Heart right ventricle (tissue), 16 donors: ENCODE measurements around the gene CARMIL1. TPM values are rescaled to one million over a fixed set of nuclear protein-coding genes. Genes with fewer than 3 reads are reported as not detected.
A peak's percentile ranks its signal among the peaks of the same experiment; 100 is the strongest.

Experiments
- ATAC-seq, 8 donors: fragments of 200-7000 bp; cut with Tn5 transposase; one replicate each; pipeline ENCODE4 v1.9.1; 2020; ENCODE audit warnings: mild to moderate bottlenecking in 8 of 8, moderate library complexity in 8 of 8, moderate number of reproducible peaks in 1 of 8
- DNase-seq, 2 donors: peaks; one replicate each; pipeline ENCODE4 v3.0.0-alpha.2; 2020
- H3K27ac ChIP-seq, 10 donors: fragments of 200-600 bp; sonication (generic) in 2 of 10; one replicate each; pipeline versions ENCODE4 v1.5.0 to v1.8.0; 2020 to 2022; ENCODE audit warnings: mild to moderate bottlenecking in 3 of 10
- H3K27me3 ChIP-seq, 7 donors: fragments of 200-600 bp; one replicate each; pipeline ENCODE4 v1.8.0; 2021 to 2022; ENCODE audit warnings: mild to moderate bottlenecking in 2 of 7
- H3K36me3 ChIP-seq, 9 donors: fragments of 200-600 bp; sonication (generic) in 1 of 9; one replicate each; pipeline versions ENCODE4 v1.5.0 to v1.8.0; 2020 to 2022; ENCODE audit warnings: mild to moderate bottlenecking in 2 of 9
- H3K4me1 ChIP-seq, 9 donors: fragments of 200-600 bp; sonication (generic) in 1 of 9; one replicate each; pipeline versions ENCODE4 v1.5.0 to v1.8.0; 2020 to 2022; ENCODE audit warnings: mild to moderate bottlenecking in 4 of 9
- H3K4me3 ChIP-seq, 10 donors: fragments of 200-600 bp; sonication (generic) in 2 of 10; one replicate each; pipeline versions ENCODE4 v1.5.0 to v1.8.0; 2020 to 2022; ENCODE audit warnings: mild to moderate bottlenecking in 7 of 10, moderate library complexity in 2 of 10
- H3K9me3 ChIP-seq, 11 donors: fragments of 200-600 bp in 10 of 11; sonication (generic) in 2 of 11; one replicate each; pipeline versions ENCODE4 v1.5.0 to v1.8.0; 2013 to 2022; ENCODE audit warnings: mild to moderate bottlenecking in 2 of 11, control low read depth in 1 of 11, moderate library complexity in 1 of 11
- WGBS, 2 donors: extraction: QIAGEN DNeasy Blood & Tissue Kit; methylation state at CpG; one replicate each; pipeline ENCODE4 v1.1.7; 2013; ENCODE audit warnings: inconsistent platforms in 1 of 2; 5-methylcytosine and 5-hydroxymethylcytosine counted together
- intact Hi-C, 10 donors: fragments of 100-400 bp; cut with DNase I; formaldehyde crosslinking; loops; one replicate each; pipeline versions ENCODE4 v1.11.1 to v1.14.2; 2022
- polyA plus RNA-seq, 2 donors: library from polyadenylated mRNA; stranded (reverse); fragments of 200-250 nt; gene quantifications; one replicate each; pipeline ENCODE4 v1.2.3, GENCODE V29; 2013
- total RNA-seq, 10 donors: library from RNA; stranded (reverse); fragmentation: NEBNext Ultra II Directional in 3 of 10; extraction: Animal tissue kit (Norgen Biotek cat#: 25700) in 3 of 10; gene quantifications; one replicate each; pipeline versions ENCODE4 v1.2.1 to v1.2.4, GENCODE V29; 2021 to 2023
- TF ChIP-seq, protein P1 (sequence below), 9 donors: fragments of 200-600 bp; sonication (generic) in 2 of 9; IDR thresholded peaks; one replicate each; pipeline versions ENCODE4 v1.5.0 to v1.8.0; 2021 to 2022; ENCODE audit warnings: antibody characterized with exemption in 9 of 9, mild to moderate bottlenecking in 5 of 9, moderate library complexity in 1 of 9
- donor health status: Arrhythmogenic right ventricular cardiomyopathy.
- donor health status: ischemic (EF 13 %, LVEDD 7.1; RV severe dilation, severe dysfunction).
- donor health status: healthy with polysubstance abuse.
- donor health status: DM: no; HTN: yes; CAD: no.
- donor health status: DM: no; HTN: no; CAD: no.
- donor health status: ischemic (EF 25% LVEDD 6.9; RV normal size, moderate dysfunction).
- donor health status: ischemic (EF 25% LVEDD 5.7; RV mildly dilated, moderate dysfunction).
- donor health status: healthy.
- donor health status: DM: yes; HTN: yes; CAD: no.
- donor health status: Ischemic cardiomyopathy.
- donor health status: ischemic (EF 35%, LVEDD 5.7; RV mildly dilated, moderate dysfunction).
- donor health status: nonischemic (EF 11% LVEDD 7.7; RV severe dilation, severe dysfunction).
- donor health status: DM: yes; HTN: yes; CAD: no.
- donor health status: PGD.
- donor health status: ischemic (EF 29% LVEDD 5.4; RV normal size, mild dysfunction).
- donor health status: nonischemic (EF 23%, LVEDD 6.1; RV moderate dilation, normal function).

Gene CARMIL1
- total and polyA plus RNA-seq, 12 donors: 1.2 to 10.3 (median 4.1) TPM

DNA sequence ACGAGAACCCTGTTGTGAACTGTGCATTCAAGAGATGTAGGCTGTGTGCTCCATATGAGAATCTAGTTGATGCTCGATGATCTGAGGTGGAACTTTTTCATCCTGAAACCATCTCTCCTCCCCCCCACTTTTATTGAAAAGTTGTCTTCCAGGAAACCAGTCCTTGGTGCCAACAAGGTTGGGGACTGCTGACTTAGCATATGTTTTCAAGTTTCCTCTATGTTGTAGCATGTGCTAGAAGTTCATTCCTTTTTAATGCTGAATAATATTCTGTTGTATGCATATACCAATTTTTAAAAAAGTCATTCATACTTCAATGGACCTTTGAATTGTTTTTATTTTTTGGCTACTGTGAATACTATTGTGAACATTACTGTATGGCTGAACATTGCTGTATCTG, 27.2 kb downstream of the CARMIL1 start:
- no peak for DNase-seq
- H3K27me3 ChIP-seq: no peaks in the 10 kb centered on the region
- no peak overlapping the region for H3K27ac ChIP-seq
- intact Hi-C loops: no loop called here
- H3K4me1 ChIP-seq: peaks cover 3 to 48% (median 12%) of the 10 kb centered on the region in 9 donors
- ATAC-seq: no peak
- H3K4me3 ChIP-seq: no peak overlapping the region
- no peaks in the 10 kb centered on the region for H3K36me3 ChIP-seq
- TF ChIP-seq, protein P1, sequence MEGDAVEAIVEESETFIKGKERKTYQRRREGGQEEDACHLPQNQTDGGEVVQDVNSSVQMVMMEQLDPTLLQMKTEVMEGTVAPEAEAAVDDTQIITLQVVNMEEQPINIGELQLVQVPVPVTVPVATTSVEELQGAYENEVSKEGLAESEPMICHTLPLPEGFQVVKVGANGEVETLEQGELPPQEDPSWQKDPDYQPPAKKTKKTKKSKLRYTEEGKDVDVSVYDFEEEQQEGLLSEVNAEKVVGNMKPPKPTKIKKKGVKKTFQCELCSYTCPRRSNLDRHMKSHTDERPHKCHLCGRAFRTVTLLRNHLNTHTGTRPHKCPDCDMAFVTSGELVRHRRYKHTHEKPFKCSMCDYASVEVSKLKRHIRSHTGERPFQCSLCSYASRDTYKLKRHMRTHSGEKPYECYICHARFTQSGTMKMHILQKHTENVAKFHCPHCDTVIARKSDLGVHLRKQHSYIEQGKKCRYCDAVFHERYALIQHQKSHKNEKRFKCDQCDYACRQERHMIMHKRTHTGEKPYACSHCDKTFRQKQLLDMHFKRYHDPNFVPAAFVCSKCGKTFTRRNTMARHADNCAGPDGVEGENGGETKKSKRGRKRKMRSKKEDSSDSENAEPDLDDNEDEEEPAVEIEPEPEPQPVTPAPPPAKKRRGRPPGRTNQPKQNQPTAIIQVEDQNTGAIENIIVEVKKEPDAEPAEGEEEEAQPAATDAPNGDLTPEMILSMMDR (IDR thresholded peaks at IDR 0.05): no peak
- WGBS, 2 donors: 93% methylated on average over 2 of the region's 2 CpGs
- no peaks in the 10 kb centered on the region for H3K9me3 ChIP-seq

DNA sequence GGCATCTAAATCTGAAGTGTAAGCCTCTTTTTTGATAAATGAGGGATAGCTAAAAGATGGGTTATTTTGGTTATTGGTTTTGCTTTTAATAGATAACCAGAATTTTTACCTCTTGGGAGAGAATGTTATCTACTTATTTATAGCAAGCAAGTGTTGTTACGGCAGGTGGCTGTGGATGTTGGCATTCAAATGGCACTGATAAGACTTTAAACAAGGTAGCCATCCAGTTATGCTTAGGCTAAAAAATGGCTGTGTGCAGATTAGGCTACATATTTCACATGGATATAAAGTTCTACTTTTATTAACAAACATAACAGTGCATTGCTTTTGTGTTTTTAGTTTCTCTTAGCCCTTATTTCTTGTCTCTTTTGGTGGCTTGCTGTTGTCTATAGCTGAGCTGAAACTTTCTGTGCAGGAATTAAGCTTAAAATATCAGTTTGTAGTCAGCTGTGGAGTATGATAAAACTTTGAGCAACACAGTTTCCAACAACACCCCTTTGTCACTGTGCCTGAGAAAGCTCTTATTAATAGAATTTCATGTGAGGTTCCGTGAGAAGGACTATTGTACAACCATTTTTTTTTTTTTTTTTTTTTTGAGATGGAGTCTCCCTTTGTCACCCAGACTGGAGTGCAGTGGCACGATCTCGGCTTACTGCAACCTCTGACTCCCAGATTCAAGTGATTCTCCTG, 28.8 kb downstream of the CARMIL1 start:
- intact Hi-C loops: no loop called here
- Histone ChIP-seq H3K27me3 (no peaks in the 10 kb centered on the region), H3K9me3 (no peaks in the 10 kb centered on the region), H3K27ac (peak overlapping the region in 1 of 10 donors; percentile 33), H3K36me3 (no peaks in the 10 kb centered on the region), H3K4me1 (peaks cover 0 to 43% (median 14%) of the 10 kb centered on the region in 9 donors), H3K4me3 (no peak overlapping the region)
- TF ChIP-seq, protein P1 (IDR thresholded peaks at IDR 0.05): no peak
- ATAC-seq (peak in 3 of 8 donors; percentile 17 to 46 (median 45)), DNase-seq (no peak)
- 51 to 62% methylated on average over 4 of the region's 4 CpGs for WGBS, 2 donors

DNA sequence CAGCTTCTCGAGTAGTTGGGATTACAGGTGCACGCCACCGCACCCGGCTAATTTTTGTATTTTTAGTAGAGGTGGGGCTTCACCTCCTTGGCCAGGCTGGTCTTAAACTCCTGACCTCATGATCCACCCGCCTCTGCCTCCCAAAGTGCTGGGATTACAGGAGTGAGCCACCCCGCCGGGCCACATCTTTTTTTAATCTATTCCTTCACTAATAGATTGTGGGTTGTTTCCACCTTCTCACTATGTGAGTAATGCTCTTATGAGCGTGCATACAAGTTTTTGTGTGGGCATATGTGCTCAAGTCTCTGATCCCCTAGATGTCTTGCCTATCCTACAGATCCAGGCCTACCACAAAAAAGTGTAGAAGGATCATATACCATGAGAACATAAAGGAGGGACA, 30.7 kb downstream of the CARMIL1 start:
- intact Hi-C loops: no loop called here
- Histone ChIP-seq H3K36me3 (no peaks in the 10 kb centered on the region), H3K4me3 (no peak overlapping the region), H3K9me3 (no peaks in the 10 kb centered on the region), H3K27me3 (no peaks in the 10 kb centered on the region), H3K27ac (no peak overlapping the region), H3K4me1 (peaks cover 0 to 45% (median 15%) of the 10 kb centered on the region in 9 donors)
- DNase-seq (no peak), ATAC-seq (no peak)
- 83 to 85% methylated on average over 8 of the region's 8 CpGs for WGBS, 2 donors
- TF ChIP-seq, protein P1 (IDR thresholded peaks at IDR 0.05): no peak

GRCh38 chr6:25311331-25311840, 32.2 kb downstream of the CARMIL1 start:
- Histone ChIP-seq H3K4me1 (peaks cover 0 to 44% (median 20%) of the 10 kb centered on the region in 9 donors), H3K27ac (peak overlapping the region in 6 of 10 donors; percentile 22 to 56 (median 40))
- ATAC-seq: peak in 2 of 8 donors; percentile 43 to 52

More at GRCh38 chr6:25311331-25311840, 32.2 kb downstream of the CARMIL1 start:
- Histone ChIP-seq H3K9me3 (no peaks in the 10 kb centered on the region), H3K36me3 (no peaks in the 10 kb centered on the region), H3K4me3 (no peak overlapping the region), H3K27me3 (no peaks in the 10 kb centered on the region)
- WGBS, 2 donors: 95 to 100% methylated on average over 1 of the region's 1 CpG
- DNase-seq: no peak
- TF ChIP-seq, protein P1 (IDR thresholded peaks at IDR 0.05): no peak
- intact Hi-C loops: no loop called here
